ENCODE results near the gene IFITM5.

The IFITM5 gene

GRCh38 chr11:255176-255575 is 44.1 kb downstream of the IFITM5 start:
- Histone ChIP-seq H3K9ac (ENCODE audit: low read length) (no peak overlapping the region), H3K36me3 (ENCODE audit: control insufficient read depth, low read depth, low read length) (peaks cover 29% of the 10 kb centered on the region), H3K9me3 (ENCODE audit: control insufficient read depth, low read depth, low read length) (no peaks in the 10 kb centered on the region), H3K27me3 (ENCODE audit: control insufficient read depth, insufficient read depth, low read length) (no peaks in the 10 kb centered on the region), H3K4me3 (ENCODE audit: low read length) (no peak overlapping the region), H3K4me1 (ENCODE audit: control insufficient read depth, low read depth, low read length) (peaks cover 3% of the 10 kb centered on the region), H3K27ac (ENCODE audit: low read length) (no peak overlapping the region)

GRCh38 chr11:253886-254270 is 45.4 kb downstream of the IFITM5 start:
- H3K36me3 ChIP-seq (ENCODE audit: control insufficient read depth, low read depth, low read length), result peaks cover 33% of the 10 kb centered on the region
- H3K27ac ChIP-seq (ENCODE audit: low read length), result no peak overlapping the region
- peaks cover 3% of the 10 kb centered on the region for H3K4me1 ChIP-seq (ENCODE audit: control insufficient read depth, low read depth, low read length)
- H3K9me3 ChIP-seq (ENCODE audit: control insufficient read depth, low read depth, low read length), result no peaks in the 10 kb centered on the region
- H3K27me3 ChIP-seq (ENCODE audit: control insufficient read depth, insufficient read depth, low read length), result no peaks in the 10 kb centered on the region
- no peak overlapping the region for H3K4me3 ChIP-seq (ENCODE audit: low read length)
- no peak overlapping the region for H3K9ac ChIP-seq (ENCODE audit: low read length)

- Histone ChIP-seq H3K27me3 (ENCODE audit: control insufficient read depth, insufficient read depth, low read length) (no peaks in the 10 kb centered on the region), H3K36me3 (ENCODE audit: control insufficient read depth, low read depth, low read length) (peaks cover 39% of the 10 kb centered on the region), H3K27ac (ENCODE audit: low read length) (no peak overlapping the region), H3K4me3 (ENCODE audit: low read length) (no peak overlapping the region), H3K9me3 (ENCODE audit: control insufficient read depth, low read depth, low read length) (no peaks in the 10 kb centered on the region), H3K4me1 (ENCODE audit: control insufficient read depth, low read depth, low read length) (peaks cover 3% of the 10 kb centered on the region), H3K9ac (ENCODE audit: low read length) (no peak overlapping the region)
Measured at GRCh38 chr11:253160-253885, 46.0 kb downstream of the IFITM5 start.

GRCh38 chr11:252666-253065 is 46.7 kb downstream of the IFITM5 start:
- peaks cover 45% of the 10 kb centered on the region for H3K36me3 ChIP-seq (ENCODE audit: control insufficient read depth, low read depth, low read length)
- peaks cover 3% of the 10 kb centered on the region for H3K4me1 ChIP-seq (ENCODE audit: control insufficient read depth, low read depth, low read length)
- H3K9ac ChIP-seq (ENCODE audit: low read length), result no peak overlapping the region
- H3K27ac ChIP-seq (ENCODE audit: low read length), result no peak overlapping the region
- H3K9me3 ChIP-seq (ENCODE audit: control insufficient read depth, low read depth, low read length), result no peaks in the 10 kb centered on the region
- no peaks in the 10 kb centered on the region for H3K27me3 ChIP-seq (ENCODE audit: control insufficient read depth, insufficient read depth, low read length)
- H3K4me3 ChIP-seq (ENCODE audit: low read length), result no peak overlapping the region

GRCh38 chr11:251550-251949 is 47.8 kb downstream of the IFITM5 start:
- H3K36me3 ChIP-seq (ENCODE audit: control insufficient read depth, low read depth, low read length), result peaks cover 56% of the 10 kb centered on the region
- no peak overlapping the region for H3K4me3 ChIP-seq (ENCODE audit: low read length)
- peaks cover 3% of the 10 kb centered on the region for H3K4me1 ChIP-seq (ENCODE audit: control insufficient read depth, low read depth, low read length)
- no peak overlapping the region for H3K9ac ChIP-seq (ENCODE audit: low read length)
- H3K27me3 ChIP-seq (ENCODE audit: control insufficient read depth, insufficient read depth, low read length), result no peaks in the 10 kb centered on the region
- H3K27ac ChIP-seq (ENCODE audit: low read length), result no peak overlapping the region
- no peaks in the 10 kb centered on the region for H3K9me3 ChIP-seq (ENCODE audit: control insufficient read depth, low read depth, low read length)

- Histone ChIP-seq H3K4me3 (ENCODE audit: low read length) (no peak overlapping the region), H3K27me3 (ENCODE audit: control insufficient read depth, insufficient read depth, low read length) (no peaks in the 10 kb centered on the region), H3K4me1 (ENCODE audit: control insufficient read depth, low read depth, low read length) (peaks cover 3% of the 10 kb centered on the region), H3K9me3 (ENCODE audit: control insufficient read depth, low read depth, low read length) (no peaks in the 10 kb centered on the region), H3K36me3 (ENCODE audit: control insufficient read depth, low read depth, low read length) (peaks cover 63% of the 10 kb centered on the region), H3K9ac (ENCODE audit: low read length) (no peak overlapping the region), H3K27ac (ENCODE audit: low read length) (no peak overlapping the region)
Measured at GRCh38 chr11:250740-251299, 48.5 kb downstream of the IFITM5 start.

GRCh38 chr11:250274-250673 is 49.1 kb downstream of the IFITM5 start:
- no peak overlapping the region for H3K4me3 ChIP-seq (ENCODE audit: low read length)
- H3K9ac ChIP-seq (ENCODE audit: low read length), result no peak overlapping the region
- no peaks in the 10 kb centered on the region for H3K9me3 ChIP-seq (ENCODE audit: control insufficient read depth, low read depth, low read length)
- H3K27me3 ChIP-seq (ENCODE audit: control insufficient read depth, insufficient read depth, low read length), result no peaks in the 10 kb centered on the region
- no peak overlapping the region for H3K27ac ChIP-seq (ENCODE audit: low read length)
- H3K36me3 ChIP-seq (ENCODE audit: control insufficient read depth, low read depth, low read length), result peaks cover 68% of the 10 kb centered on the region
- peaks cover 3% of the 10 kb centered on the region for H3K4me1 ChIP-seq (ENCODE audit: control insufficient read depth, low read depth, low read length)

GRCh38 chr11:249062-249461 is 50.3 kb downstream of the IFITM5 start:
- Histone ChIP-seq H3K27me3 (ENCODE audit: control insufficient read depth, insufficient read depth, low read length) (no peaks in the 10 kb centered on the region), H3K36me3 (ENCODE audit: control insufficient read depth, low read depth, low read length) (peaks cover 80% of the 10 kb centered on the region), H3K9ac (ENCODE audit: low read length) (no peak overlapping the region), H3K4me1 (ENCODE audit: control insufficient read depth, low read depth, low read length) (peaks cover 3% of the 10 kb centered on the region), H3K27ac (ENCODE audit: low read length) (no peak overlapping the region), H3K4me3 (ENCODE audit: low read length) (no peak overlapping the region), H3K9me3 (ENCODE audit: control insufficient read depth, low read depth, low read length) (no peaks in the 10 kb centered on the region)
